Ureter (tissue), 1 donor: ENCODE data around the gene DBX1. TPM values are rescaled to one million over a fixed set of nuclear protein-coding genes. Genes with fewer than 3 reads are reported as not detected.

Source experiments
- DNase-seq: peaks from one replicate; pipeline ENCODE4 v3.0.0-alpha.2; 2020; ENCODE audit warnings: low spot score
- total RNA-seq: library from RNA; stranded (reverse); gene quantifications from one replicate; pipeline ENCODE4 v1.2.4, GENCODE V29; 2023
- donor health status: DM: yes; HTN: yes; CAD: no.

DBX1 gene
- total RNA-seq, 1 donor from 2014 or later: not detected

- DNase-seq: no peak
These were observed 39.9 kb downstream of the DBX1 start for GRCh38 chr11:20120134-20120925.

GRCh38 chr11:20119315-20119714 is 41.0 kb downstream of the DBX1 start:
- DNase-seq: no peak

DNA sequence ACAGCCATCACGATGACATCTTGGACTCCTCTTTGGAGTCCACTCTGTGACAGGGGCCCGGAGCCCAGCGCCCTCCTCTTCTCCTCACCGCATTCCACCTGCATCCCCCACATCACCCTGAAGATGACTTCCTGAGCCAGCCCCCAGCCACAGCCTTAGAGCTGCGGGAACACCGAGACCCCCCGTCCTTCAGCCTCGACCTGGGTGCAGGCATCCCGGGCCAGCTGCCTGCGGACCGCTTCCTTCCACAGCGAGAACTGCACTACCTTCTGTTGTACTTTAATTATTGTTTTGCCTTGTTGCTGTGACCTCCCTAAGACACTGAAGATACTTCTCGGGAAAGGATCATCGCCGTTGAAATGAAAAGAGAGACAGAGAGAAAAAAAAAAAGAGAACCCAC is 42.1 kb downstream of the DBX1 start:
- no peak for DNase-seq

- DNase-seq: no peak
These were observed 43.0 kb downstream of the DBX1 start for GRCh38 chr11:20117291-20117690.

DNA sequence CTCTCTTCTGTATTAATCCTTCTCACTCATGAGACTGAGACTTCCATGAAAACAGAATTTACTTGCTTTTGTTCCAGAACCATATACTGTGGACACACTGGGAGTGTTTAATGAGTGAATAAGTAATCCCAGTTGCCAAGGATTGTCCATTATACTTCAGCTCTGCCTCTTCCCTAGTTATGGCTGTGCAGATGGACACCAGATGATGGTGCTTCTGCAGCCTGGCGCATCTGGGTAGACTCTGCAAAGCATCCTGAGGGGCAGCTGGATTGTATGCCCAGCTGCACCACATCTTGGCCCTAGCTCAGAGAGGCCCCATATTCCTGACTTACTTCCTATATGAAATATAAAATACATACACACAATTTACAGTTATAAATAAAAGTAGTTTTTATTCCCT is 43.5 kb downstream of the DBX1 start:
- DNase-seq: no peak

- DNase-seq: no peak
These were observed 45.7 kb downstream of the DBX1 start for GRCh38 chr11:20114588-20114987.

- no peak for DNase-seq
These were observed 47.2 kb downstream of the DBX1 start for GRCh38 chr11:20113149-20113438.

- DNase-seq: peak; percentile 86
These were observed 47.8 kb downstream of the DBX1 start for GRCh38 chr11:20112291-20113148.

GRCh38 chr11:20111871-20112270 is 48.4 kb downstream of the DBX1 start:
- no peak for DNase-seq

- no peak for DNase-seq
These were observed 49.2 kb downstream of the DBX1 start for GRCh38 chr11:20110908-20111669.

GRCh38 chr11:20109731-20110445 is 50.4 kb downstream of the DBX1 start:
- DNase-seq: no peak

Other genes with a start within 250 kb of the DBX1 start
- gene HTATIP2, start 203.2 kb upstream of the DBX1 start, total RNA-seq: 29.2 TPM
- gene PRMT3, start 227.2 kb upstream of the DBX1 start, total RNA-seq: 26.5 TPM